ENCODE results near the gene ZNF32. TPM values are rescaled to one million over a fixed set of nuclear protein-coding genes. Genes with fewer than 3 reads are reported as not detected.
A peak's percentile ranks its signal among the peaks of the same experiment; 100 is the strongest.

Gene ZNF32
- total and polyA plus RNA-seq, 12 donors, result 34.4 to 73.8 (median 42.4) TPM

- TF ChIP-seq CTCF (IDR thresholded peaks at IDR 0.05), result no peak
- no peak for ATAC-seq
- H3K4me1 ChIP-seq, result peaks cover 3 to 64% (median 31%) of the 10 kb centered on the region in 9 donors
- WGBS, 2 donors, result 77 to 83% methylated on average over 23 to 25 of the region's 25 CpGs
- H3K36me3 ChIP-seq, result no peaks in the 10 kb centered on the region
- H3K4me3 ChIP-seq, result peak overlapping the region in 8 of 10 donors; percentile 57 to 77 (median 66)
- no peaks in the 10 kb centered on the region for H3K9me3 ChIP-seq
- H3K27me3 ChIP-seq, result peaks cover 0 to 4% (median 0%) of the 10 kb centered on the region in 7 donors
- DNase-seq, result no peak
- H3K27ac ChIP-seq, result peak overlapping the region in 9 of 10 donors; percentile 89 to 99 (median 93)
- intact Hi-C loops (cut with DNase I), result loop anchor here in 5 of 10 donors (1.0 to 10.0 kb wide), 11 partner anchors 226 to 1173 kb away; partner anchors contain the start of gene CXCL12 (in 1 of the 5)
Observed at GRCh38 chr10:43689007-43689491, 40.4 kb upstream of the ZNF32 start.

- Histone ChIP-seq H3K36me3 (no peaks in the 10 kb centered on the region), H3K9me3 (no peaks in the 10 kb centered on the region), H3K27me3 (peaks cover 0 to 4% (median 0%) of the 10 kb centered on the region in 7 donors), H3K27ac (no peak overlapping the region), H3K4me3 (no peak overlapping the region), H3K4me1 (peaks cover 1 to 58% (median 31%) of the 10 kb centered on the region in 9 donors)
- intact Hi-C loops (cut with DNase I), result loop anchor here in 5 of 10 donors (2.0 to 10.0 kb wide), 10 partner anchors 226 to 1174 kb away; partner anchors contain the start of gene CXCL12 (in 1 of the 5)
- 96 to 98% methylated on average over 16 of the region's 16 CpGs for WGBS, 2 donors
- no peak for TF ChIP-seq CTCF (IDR thresholded peaks at IDR 0.05)
- no peak for ATAC-seq
- DNase-seq, result no peak
Observed at GRCh38 chr10:43688348-43688892, 39.7 kb upstream of the ZNF32 start.

- no peak for DNase-seq
Observed at GRCh38 chr10:43687373-43687772, 38.7 kb upstream of the ZNF32 start.

GRCh38 chr10:43686414-43686813, 37.7 kb upstream of the ZNF32 start:
- Histone ChIP-seq H3K27ac (peak overlapping the region in 5 of 10 donors; percentile 5 to 48 (median 24)), H3K36me3 (no peaks in the 10 kb centered on the region), H3K4me3 (no peak overlapping the region), H3K27me3 (peaks cover 0 to under 1% (median 0%) of the 10 kb centered on the region in 7 donors), H3K9me3 (no peaks in the 10 kb centered on the region), H3K4me1 (peaks cover 0 to 44% (median 22%) of the 10 kb centered on the region in 9 donors)
- WGBS, 2 donors, result 71 to 76% methylated on average over 6 of the region's 6 CpGs
- DNase-seq (no peak), ATAC-seq (no peak)
- intact Hi-C loops (cut with DNase I), result loop anchor here in 4 of 10 donors (5.0 to 10.0 kb wide), 9 partner anchors 228 to 1176 kb away; partner anchors contain the start of gene CXCL12 (in 1 of the 4)
- TF ChIP-seq CTCF (IDR thresholded peaks at IDR 0.05), result peak in 3 of 9 donors; percentile 7 to 23 (median 12)

More at GRCh38 chr10:43687373-43687772, 38.7 kb upstream of the ZNF32 start:
- intact Hi-C loops (cut with DNase I), result loop anchor here in 4 of 10 donors (5.0 to 10.0 kb wide), 9 partner anchors 227 to 1175 kb away; partner anchors contain the start of gene CXCL12 (in 1 of the 4)
- ATAC-seq, result no peak
- 95% methylated on average over 7 of the region's 7 CpGs for WGBS, 2 donors
- no peak overlapping the region for H3K27ac ChIP-seq
- no peaks in the 10 kb centered on the region for H3K9me3 ChIP-seq
- peaks cover 0 to 49% (median 31%) of the 10 kb centered on the region in 9 donors for H3K4me1 ChIP-seq
- H3K36me3 ChIP-seq, result no peaks in the 10 kb centered on the region
- TF ChIP-seq CTCF (IDR thresholded peaks at IDR 0.05), result no peak
- peaks cover 0 to 4% (median 0%) of the 10 kb centered on the region in 7 donors for H3K27me3 ChIP-seq
- H3K4me3 ChIP-seq, result no peak overlapping the region
